ENCODE results near the gene INPP4A. TPM values are rescaled to one million over a fixed set of nuclear protein-coding genes. Genes with fewer than 3 reads are reported as not detected.

The INPP4A gene
- polyA plus RNA-seq, 2 of the 4 experiments (the other 2 are of a cell fraction) = 9.4 to 16.0 TPM

GRCh38 chr2:98469862-98470544, 25.3 kb downstream of the INPP4A start:
- Histone ChIP-seq H3K9me3 (no peaks in the 10 kb centered on the region), H3K27ac (no peak overlapping the region), H3K4me2 (no peak overlapping the region), H3K4me1 (peaks cover 12% of the 10 kb centered on the region), H3K4me3 (no peak overlapping the region)
- CTCF ChIA-PET = interaction anchor here (0.6 kb wide), 1 partner anchor 20 kb away, joined by 3 read pairs; no protein-coding TSS in a partner anchor
- 94% methylated on average over 11 of the region's 11 CpGs for WGBS (ENCODE audit: missing lambda C conversion rate)
- POLR2A ChIA-PET = no interaction called here
- ATAC-seq (no peak), DNase-seq (ENCODE audit: low read depth in 1 of 2, low spot score in 1 of 2) (no peak), FAIRE-seq (no peak)
- TF ChIP-seq CHD4 (IDR thresholded peaks at IDR 0.05; ENCODE audit: borderline replicate concordance) (no peak), ZNF302 (CRISPR knock-in tag; IDR thresholded peaks at IDR 0.05) (no peak), CBX2 (IDR thresholded peaks at IDR 0.05; ENCODE audit: borderline replicate concordance, low read depth) (no peak), JUNB (IDR thresholded peaks at IDR 0.05) (no peak), POLR2A (IDR thresholded peaks at IDR 0.05; ENCODE audit: low read length) (no peak), FOSB (CRISPR knock-in tag; IDR thresholded peaks at IDR 0.05) (no peak), MAZ (IDR thresholded peaks at IDR 0.05; ENCODE audit: borderline replicate concordance, low read depth, low read length) (no peak), TP53 (CRISPR knock-in tag; IDR thresholded peaks at IDR 0.05) (no peak), RCOR1 (IDR thresholded peaks at IDR 0.05; ENCODE audit: low read depth, low read length) (no peak), HOXA7 (CRISPR knock-in tag; IDR thresholded peaks at IDR 0.05) (no peak), POLR2AphosphoS2 (conservative IDR thresholded peaks at IDR 0.05; ENCODE audit: low read length) (no peak), HDAC2 (IDR thresholded peaks at IDR 0.05) (no peak), ZFP36 (IDR thresholded peaks at IDR 0.05; ENCODE audit: borderline replicate concordance, partially characterized antibody) (no peak), RARB (CRISPR knock-in tag; IDR thresholded peaks at IDR 0.05) (no peak), FOSL2 (IDR thresholded peaks at IDR 0.05) (no peak), FOSL2 (CRISPR knock-in tag; IDR thresholded peaks at IDR 0.05) (no peak), HOXB5 (CRISPR knock-in tag; IDR thresholded peaks at IDR 0.05) (no peak), GATA3 (IDR thresholded peaks at IDR 0.05; ENCODE audit: borderline replicate concordance) (no peak)
- TF ChIP-seq, protein P1, sequence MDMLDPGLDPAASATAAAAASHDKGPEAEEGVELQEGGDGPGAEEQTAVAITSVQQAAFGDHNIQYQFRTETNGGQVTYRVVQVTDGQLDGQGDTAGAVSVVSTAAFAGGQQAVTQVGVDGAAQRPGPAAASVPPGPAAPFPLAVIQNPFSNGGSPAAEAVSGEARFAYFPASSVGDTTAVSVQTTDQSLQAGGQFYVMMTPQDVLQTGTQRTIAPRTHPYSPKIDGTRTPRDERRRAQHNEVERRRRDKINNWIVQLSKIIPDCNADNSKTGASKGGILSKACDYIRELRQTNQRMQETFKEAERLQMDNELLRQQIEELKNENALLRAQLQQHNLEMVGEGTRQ (IDR thresholded peaks at IDR 0.05) = no peak
- TF ChIP-seq, protein P2, sequence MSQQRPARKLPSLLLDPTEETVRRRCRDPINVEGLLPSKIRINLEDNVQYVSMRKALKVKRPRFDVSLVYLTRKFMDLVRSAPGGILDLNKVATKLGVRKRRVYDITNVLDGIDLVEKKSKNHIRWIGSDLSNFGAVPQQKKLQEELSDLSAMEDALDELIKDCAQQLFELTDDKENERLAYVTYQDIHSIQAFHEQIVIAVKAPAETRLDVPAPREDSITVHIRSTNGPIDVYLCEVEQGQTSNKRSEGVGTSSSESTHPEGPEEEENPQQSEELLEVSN (IDR thresholded peaks at IDR 0.05; ENCODE audit: borderline replicate concordance, low read depth) = no peak

GRCh38 chr2:98470851-98471255, 26.2 kb downstream of the INPP4A start:
- no peak overlapping the region for H3K4me3 ChIP-seq
- ATAC-seq = no peak
- peaks cover 14% of the 10 kb centered on the region for H3K4me1 ChIP-seq
- H3K9me3 ChIP-seq = no peaks in the 10 kb centered on the region
- no peak for FAIRE-seq
- no peak overlapping the region for H3K4me2 ChIP-seq
- WGBS (ENCODE audit: missing lambda C conversion rate) = 93% methylated on average over 7 of the region's 7 CpGs
- ChIA-PET CTCF (no interaction called here), POLR2A (no interaction called here)
- no peak for DNase-seq (ENCODE audit: low read depth in 1 of 2, low spot score in 1 of 2)
- no peak overlapping the region for H3K27ac ChIP-seq
- TF ChIP-seq, protein P3, sequence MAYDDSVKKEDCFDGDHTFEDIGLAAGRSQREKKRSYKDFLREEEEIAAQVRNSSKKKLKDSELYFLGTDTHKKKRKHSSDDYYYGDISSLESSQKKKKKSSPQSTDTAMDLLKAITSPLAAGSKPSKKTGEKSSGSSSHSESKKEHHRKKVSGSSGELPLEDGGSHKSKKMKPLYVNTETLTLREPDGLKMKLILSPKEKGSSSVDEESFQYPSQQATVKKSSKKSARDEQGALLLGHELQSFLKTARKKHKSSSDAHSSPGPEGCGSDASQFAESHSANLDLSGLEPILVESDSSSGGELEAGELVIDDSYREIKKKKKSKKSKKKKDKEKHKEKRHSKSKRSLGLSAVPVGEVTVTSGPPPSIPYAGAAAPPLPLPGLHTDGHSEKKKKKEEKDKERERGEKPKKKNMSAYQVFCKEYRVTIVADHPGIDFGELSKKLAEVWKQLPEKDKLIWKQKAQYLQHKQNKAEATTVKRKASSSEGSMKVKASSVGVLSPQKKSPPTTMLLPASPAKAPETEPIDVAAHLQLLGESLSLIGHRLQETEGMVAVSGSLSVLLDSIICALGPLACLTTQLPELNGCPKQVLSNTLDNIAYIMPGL (CRISPR knock-in tag; IDR thresholded peaks at IDR 0.05; ENCODE audit: borderline replicate concordance) = no peak
- TF ChIP-seq CBX2 (IDR thresholded peaks at IDR 0.05; ENCODE audit: borderline replicate concordance, low read depth) = no peak
- no peak for TF ChIP-seq HEYL (CRISPR knock-in tag; IDR thresholded peaks at IDR 0.05)
- no peak for TF ChIP-seq EHMT2 (IDR thresholded peaks at IDR 0.05; ENCODE audit: low read depth)
- TF ChIP-seq HDAC2 (IDR thresholded peaks at IDR 0.05) = no peak
- TF ChIP-seq NFE2L2 (conservative IDR thresholded peaks at IDR 0.05; ENCODE audit: low read length) = no peak
- no peak for TF ChIP-seq ESRRA (IDR thresholded peaks at IDR 0.05; ENCODE audit: borderline replicate concordance, low read length)
- TF ChIP-seq MAFK (IDR thresholded peaks at IDR 0.05; ENCODE audit: partially characterized antibody) = no peak
